Measurements from ENCODE around the gene TH. TPM values are rescaled to one million over a fixed set of nuclear protein-coding genes. Genes with fewer than 3 reads are reported as not detected.

TH gene
- total RNA-seq, 4 donors from 2014 or later, result 0.27 TPM; not detected in 2

GRCh38 chr11:2177076-2177475, 5.5 kb upstream of the TH start:
- no peak overlapping the region for H3K27ac ChIP-seq
- WGBS, 2 donors (ENCODE audit: low coverage in 1 of 2), result 67% methylated on average over 3 of the region's 18 CpGs; no CpG with 5 or more reads in 1 of the 2 donors
- H3K9me3 ChIP-seq, result no peaks in the 10 kb centered on the region
- TF ChIP-seq POLR2A (IDR thresholded peaks at IDR 0.05) (no peak), POLR2AphosphoS5 (IDR thresholded peaks at IDR 0.05) (no peak), EP300 (IDR thresholded peaks at IDR 0.05) (no peak), CTCF (IDR thresholded peaks at IDR 0.05) (no peak)
- H3K4me3 ChIP-seq, result no peak overlapping the region
- H3K36me3 ChIP-seq, result no peaks in the 10 kb centered on the region
- H3K27me3 ChIP-seq, result peaks cover 64% of the 10 kb centered on the region
- H3K4me1 ChIP-seq, result no peaks in the 10 kb centered on the region
- no peak for ATAC-seq

- H3K27ac ChIP-seq, result no peak overlapping the region
- H3K4me1 ChIP-seq, result no peaks in the 10 kb centered on the region
- no peak for ATAC-seq
- TF ChIP-seq CTCF (IDR thresholded peaks at IDR 0.05), result no peak
- TF ChIP-seq EP300 (IDR thresholded peaks at IDR 0.05), result no peak
- TF ChIP-seq POLR2A (IDR thresholded peaks at IDR 0.05), result no peak
- no peak for TF ChIP-seq POLR2AphosphoS5 (IDR thresholded peaks at IDR 0.05)
- no peak overlapping the region for H3K4me3 ChIP-seq
- H3K9me3 ChIP-seq, result no peaks in the 10 kb centered on the region
- no peaks in the 10 kb centered on the region for H3K36me3 ChIP-seq
- 93 to 94% methylated on average over 5 to 7 of the region's 14 CpGs for WGBS, 2 donors (ENCODE audit: low coverage in 1 of 2)
- H3K27me3 ChIP-seq, result peaks cover 63% of the 10 kb centered on the region
Observed at GRCh38 chr11:2176389-2176900, 4.8 kb upstream of the TH start.

GRCh38 chr11:2175659-2176058, 4.0 kb upstream of the TH start:
- no peak for TF ChIP-seq EP300 (IDR thresholded peaks at IDR 0.05)
- no peak for TF ChIP-seq POLR2A (IDR thresholded peaks at IDR 0.05)
- no peak for TF ChIP-seq CTCF (IDR thresholded peaks at IDR 0.05)
- no peak for TF ChIP-seq POLR2AphosphoS5 (IDR thresholded peaks at IDR 0.05)
- no peak overlapping the region for H3K27ac ChIP-seq
- H3K27me3 ChIP-seq, result peaks cover 58% of the 10 kb centered on the region
- H3K36me3 ChIP-seq, result no peaks in the 10 kb centered on the region
- H3K4me3 ChIP-seq, result no peak overlapping the region
- H3K4me1 ChIP-seq, result no peaks in the 10 kb centered on the region
- H3K9me3 ChIP-seq, result no peaks in the 10 kb centered on the region
- 24% methylated on average over 6 of the region's 13 CpGs; no CpG with 5 or more reads in 1 of the 2 donors for WGBS, 2 donors (ENCODE audit: low coverage in 1 of 2)
- no peak for ATAC-seq

GRCh38 chr11:2174361-2174760, 2.7 kb upstream of the TH start:
- Histone ChIP-seq H3K27ac (no peak overlapping the region), H3K9me3 (no peaks in the 10 kb centered on the region), H3K4me1 (no peaks in the 10 kb centered on the region), H3K36me3 (no peaks in the 10 kb centered on the region), H3K27me3 (peaks cover 58% of the 10 kb centered on the region), H3K4me3 (no peak overlapping the region)
- ATAC-seq, result no peak
- WGBS, 2 donors (ENCODE audit: low coverage in 1 of 2), result 60% methylated on average over 1 of the region's 11 CpGs; no CpG with 5 or more reads in 1 of the 2 donors
- TF ChIP-seq EP300 (IDR thresholded peaks at IDR 0.05) (no peak), CTCF (IDR thresholded peaks at IDR 0.05) (no peak), POLR2A (IDR thresholded peaks at IDR 0.05) (no peak), POLR2AphosphoS5 (IDR thresholded peaks at IDR 0.05) (no peak)

GRCh38 chr11:2173761-2174160, 2.1 kb upstream of the TH start:
- WGBS, 2 donors (ENCODE audit: low coverage in 1 of 2), result 20 to 68% methylated on average over 2 to 3 of the region's 11 CpGs
- H3K27ac ChIP-seq, result no peak overlapping the region
- no peak for ATAC-seq
- H3K9me3 ChIP-seq, result no peaks in the 10 kb centered on the region
- no peaks in the 10 kb centered on the region for H3K4me1 ChIP-seq
- no peaks in the 10 kb centered on the region for H3K36me3 ChIP-seq
- no peak for TF ChIP-seq POLR2AphosphoS5 (IDR thresholded peaks at IDR 0.05)
- TF ChIP-seq CTCF (IDR thresholded peaks at IDR 0.05), result no peak
- no peak for TF ChIP-seq EP300 (IDR thresholded peaks at IDR 0.05)
- TF ChIP-seq POLR2A (IDR thresholded peaks at IDR 0.05), result no peak
- H3K4me3 ChIP-seq, result no peak overlapping the region
- H3K27me3 ChIP-seq, result peaks cover 58% of the 10 kb centered on the region

All from gastroesophageal sphincter (tissue), 4 donors.